ENCODE data around the gene GJD3. TPM values are rescaled to one million over a fixed set of nuclear protein-coding genes. Genes with fewer than 3 reads are reported as not detected.

The GJD3 gene
- total RNA-seq, 3 donors from 2014 or later (not counting 1 experiment from before 2014, with no cell fraction given), result not detected

DNA sequence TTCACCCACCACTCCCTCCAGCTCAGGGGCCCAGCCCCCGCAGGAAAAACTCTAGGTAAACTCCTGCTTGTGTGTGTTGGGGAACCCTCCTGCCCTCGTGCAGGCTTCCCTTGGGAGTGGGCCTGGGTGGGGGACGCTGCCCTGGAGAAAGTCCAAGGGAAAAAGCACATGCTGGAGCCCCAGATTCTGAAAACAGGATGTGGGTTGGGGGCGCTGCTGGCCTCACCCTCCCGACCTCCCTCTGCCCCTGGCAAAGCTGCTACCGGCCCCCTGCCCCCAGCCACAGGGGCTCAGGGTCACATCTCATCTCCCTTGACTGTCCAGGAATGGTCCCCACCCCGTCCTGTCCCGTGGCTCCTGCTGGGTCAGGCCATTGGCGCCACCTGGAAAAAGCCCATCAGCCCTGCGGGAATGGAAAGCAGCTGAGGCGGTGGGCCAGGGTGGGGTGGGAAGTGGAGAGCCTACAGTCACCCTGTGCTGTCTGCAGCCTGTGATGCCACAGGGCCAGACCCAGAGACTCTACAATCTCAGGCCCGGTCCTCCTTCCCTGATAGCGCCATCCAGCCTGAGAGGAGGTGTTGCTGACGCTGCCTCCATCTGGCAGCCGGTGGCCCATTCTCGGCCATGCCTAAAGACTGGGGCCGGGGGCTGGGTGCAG is 2.5 kb upstream of the GJD3 start:
- DNase-seq, result no peak
- H3K4me1 Mint-ChIP-seq, result peaks cover 9 to 19% of the 10 kb centered on the region in 2 donors
- 74% methylated on average over 17 of the region's 17 CpGs for WGBS (ENCODE audit: insufficient coverage)
- peaks cover 10% of the 10 kb centered on the region for H3K27me3 ChIP-seq (ENCODE audit: control insufficient read depth, insufficient read depth, low read length)
- no peaks in the 10 kb centered on the region for H3K36me3 ChIP-seq (ENCODE audit: control insufficient read depth, insufficient read depth, low read length)
- no peaks in the 10 kb centered on the region for H3K9me3 ChIP-seq (ENCODE audit: control insufficient read depth, insufficient read depth, low read length)
- no peak overlapping the region for H3K27ac Mint-ChIP-seq
- no peak for ATAC-seq
- peaks cover 0 to 5% of the 10 kb centered on the region in 2 donors for H3K27me3 Mint-ChIP-seq (ENCODE audit: low read depth in 2 of 2)
- H3K36me3 Mint-ChIP-seq, result no peaks in the 10 kb centered on the region
- no peak for TF ChIP-seq CTCF (IDR thresholded peaks at IDR 0.05)
- H3K4me3 Mint-ChIP-seq, result no peak overlapping the region
- H3K4me1 ChIP-seq (ENCODE audit: control insufficient read depth, insufficient read depth, low read length), result peaks cover 15% of the 10 kb centered on the region
- intact Hi-C loops (cut with micrococcal nuclease), result no loop called here
- H3K4me3 ChIP-seq (ENCODE audit: low read length), result no peak overlapping the region
- H3K9me3 Mint-ChIP-seq, result no peaks in the 10 kb centered on the region
- H3K27ac ChIP-seq (ENCODE audit: low read length), result no peak overlapping the region

DNA sequence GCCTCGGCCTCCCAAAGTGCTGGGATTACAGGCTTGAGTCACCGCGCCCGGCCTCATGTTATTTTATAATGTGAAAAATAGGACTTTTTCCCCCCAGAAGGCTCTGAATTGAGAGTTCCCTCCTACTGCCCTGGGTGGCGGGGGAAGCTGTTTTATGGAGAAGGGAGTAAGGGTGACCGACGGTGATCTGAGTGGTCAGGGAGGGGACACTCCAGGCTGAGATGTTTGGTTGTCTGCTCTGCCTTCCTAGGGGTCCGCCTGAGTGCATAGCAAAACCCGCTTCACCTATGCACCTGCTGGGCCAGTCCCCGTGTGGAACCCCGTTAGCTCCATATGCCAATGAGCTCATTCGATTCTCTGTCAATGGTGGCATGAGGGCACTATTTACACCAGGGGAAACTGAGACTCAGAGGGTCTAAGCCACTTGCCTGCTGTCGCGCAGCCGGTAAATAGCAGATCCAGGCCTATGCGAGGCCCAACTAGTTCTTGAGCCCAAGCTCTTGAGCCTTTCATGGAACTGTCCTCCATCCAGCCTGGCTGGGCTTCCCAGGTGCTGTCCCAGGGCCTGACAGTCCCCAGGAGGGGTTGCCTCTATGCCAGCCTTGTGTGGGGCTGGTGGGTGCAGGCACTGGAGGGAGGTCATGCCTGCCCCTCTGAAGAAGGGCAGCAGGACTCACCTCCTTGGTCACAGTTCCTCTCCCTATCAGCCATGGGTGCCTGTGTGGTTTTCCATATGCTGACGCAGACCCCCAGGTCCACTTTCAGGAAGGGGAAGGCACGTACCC is 1.7 kb upstream of the GJD3 start:
- Histone ChIP-seq H3K27ac (ENCODE audit: low read length) (no peak overlapping the region), H3K27me3 (ENCODE audit: control insufficient read depth, insufficient read depth, low read length) (peaks cover 10% of the 10 kb centered on the region), H3K36me3 (ENCODE audit: control insufficient read depth, insufficient read depth, low read length) (no peaks in the 10 kb centered on the region), H3K4me3 (ENCODE audit: low read length) (no peak overlapping the region), H3K9me3 (ENCODE audit: control insufficient read depth, insufficient read depth, low read length) (no peaks in the 10 kb centered on the region), H3K4me1 (ENCODE audit: control insufficient read depth, insufficient read depth, low read length) (peaks cover 17% of the 10 kb centered on the region)
- Mint-ChIP-seq H3K4me3 (no peak overlapping the region), H3K9me3 (no peaks in the 10 kb centered on the region), H3K27me3 (ENCODE audit: low read depth in 2 of 2) (peaks cover 0 to 9% of the 10 kb centered on the region in 2 donors), H3K27ac (no peak overlapping the region), H3K36me3 (no peaks in the 10 kb centered on the region), H3K4me1 (peaks cover 7 to 18% of the 10 kb centered on the region in 2 donors)
- no peak for TF ChIP-seq CTCF (IDR thresholded peaks at IDR 0.05)
- 95% methylated on average over 18 of the region's 18 CpGs for WGBS (ENCODE audit: insufficient coverage)
- intact Hi-C loops (cut with micrococcal nuclease), result no loop called here
- DNase-seq (no peak), ATAC-seq (no peak)

GRCh38 chr17:40364906-40365305 is 369 bp upstream of the GJD3 start:
- H3K9me3 Mint-ChIP-seq, result no peaks in the 10 kb centered on the region
- intact Hi-C loops (cut with micrococcal nuclease), result no loop called here
- H3K27me3 ChIP-seq (ENCODE audit: control insufficient read depth, insufficient read depth, low read length), result peaks cover 10% of the 10 kb centered on the region
- H3K36me3 ChIP-seq (ENCODE audit: control insufficient read depth, insufficient read depth, low read length), result no peaks in the 10 kb centered on the region
- H3K36me3 Mint-ChIP-seq, result no peaks in the 10 kb centered on the region
- peak overlapping the region; percentile 58 for H3K4me3 Mint-ChIP-seq
- H3K4me3 ChIP-seq (ENCODE audit: low read length), result no peak overlapping the region
- H3K27ac ChIP-seq (ENCODE audit: low read length), result no peak overlapping the region
- DNase-seq, result no peak
- peaks cover 7 to 20% of the 10 kb centered on the region in 2 donors for H3K27me3 Mint-ChIP-seq (ENCODE audit: low read depth in 2 of 2)
- ATAC-seq, result no peak
- TF ChIP-seq CTCF (IDR thresholded peaks at IDR 0.05), result no peak
- peaks cover 17% of the 10 kb centered on the region for H3K4me1 ChIP-seq (ENCODE audit: control insufficient read depth, insufficient read depth, low read length)
- H3K27ac Mint-ChIP-seq, result no peak overlapping the region
- peaks cover 5 to 20% of the 10 kb centered on the region in 2 donors for H3K4me1 Mint-ChIP-seq
- no peaks in the 10 kb centered on the region for H3K9me3 ChIP-seq (ENCODE audit: control insufficient read depth, insufficient read depth, low read length)
- 95% methylated on average over 9 of the region's 9 CpGs for WGBS (ENCODE audit: insufficient coverage)

Measured in natural killer cell (primary cell).